HepG2 (cell line): ENCODE results near the gene GGA1. TPM values are rescaled to one million over a fixed set of nuclear protein-coding genes. Genes with fewer than 3 reads are reported as not detected.
A peak's percentile ranks its signal among the peaks of the same experiment; 100 is the strongest.

Experiments
- ATAC-seq: fragments of 200-7000 bp; cut with Tn5 transposase; 3 replicates; pipeline ENCODE4 v1.9.1; 2020; ENCODE audit warnings: mild to moderate bottlenecking, moderate library complexity
- BruUV-seq: library from RNA; stranded (reverse); fragments of 400-500 nt; replicated peaks from 2 replicates; lab custom pipeline; 2021; lab: Mats Ljungman, UMichigan
- CTCF ChIA-PET: fragments of 300-600 bp; formaldehyde crosslinking; extraction: SDS; loops from one replicate; lab custom pipeline; 2021; ENCODE audit warnings: low total read pairs, inconsistent platforms, low intra/inter-chr PET ratio; lab: Yijun Ruan, JAX
- POLR2A ChIA-PET: fragments of 350-600 bp; sonication (Branson Sonifier 250); formaldehyde crosslinking; loops from one replicate; lab custom pipeline; 2020; ENCODE audit warnings: antibody characterized with exemption, inconsistent platforms; lab: Yijun Ruan, JAX
- DNase-seq: peaks from one replicate; pipeline ENCODE4 v3.0.0-alpha.2; 2015; ENCODE audit warnings: low spot score
- FAIRE-seq: peaks from 3 replicates; lab custom pipeline; 2011; peaks lifted over from hg19 to GRCh38; lab: Jason Lieb, UNC
- H2AFZ ChIP-seq: one replicate; pipeline ENCODE4 v1.6.1; 2011; ENCODE audit warnings: low read length, inconsistent platforms
- H3K27ac ChIP-seq: fragments of 300-600 bp; 3 replicates; pipeline ENCODE4 v1.8.0; 2011; ENCODE audit warnings: mixed run types, mild to moderate bottlenecking, mixed read lengths, low read length, inconsistent platforms; ENCODE audit not compliant: insufficient read depth; ENCODE audit errors: extremely low read length
- H3K27me3 ChIP-seq, 2 experiments: fragments of 200-600 bp in 1 of 2; 2 replicates in 1 of 2; 3 replicates in 1 of 2; pipeline versions ENCODE4 v1.6.0 to v1.8.0; 2011; ENCODE audit warnings: low read length in 2 of 2, mild to moderate bottlenecking in 2 of 2, moderate library complexity in 2 of 2, inconsistent platforms in 1 of 2; ENCODE audit not compliant: insufficient read depth in 2 of 2, control insufficient read depth in 1 of 2
- H3K36me3 ChIP-seq, 2 experiments: fragments of 200-600 bp in 1 of 2; replicated peaks in 1 of 2; 2 replicates in 1 of 2; 3 replicates in 1 of 2; pipeline versions ENCODE4 v1.5.1 to v1.8.0; 2011; ENCODE audit warnings: low read length in 2 of 2, inconsistent platforms in 1 of 2; ENCODE audit not compliant: insufficient read depth in 2 of 2, control insufficient read depth in 1 of 2
- H3K4me1 ChIP-seq: 2 replicates; pipeline ENCODE4 v1.5.1; 2012; ENCODE audit warnings: low read length, inconsistent platforms; ENCODE audit not compliant: insufficient read depth
- H3K4me2 ChIP-seq: 2 replicates; pipeline ENCODE4 v1.6.0; 2011; ENCODE audit warnings: low read depth, low read length, inconsistent platforms
- H3K4me3 ChIP-seq, 3 experiments: fragments of 200-600 bp in 1 of 3; sonication (generic), shearing (Covaris generic) in 1 of 3; replicated peaks in 1 of 3; 2 replicates each; pipeline ENCODE4 v1.5.1; 2011 to 2016; ENCODE audit warnings: low read length in 3 of 3, inconsistent platforms in 2 of 3, low read depth in 2 of 3, mild to moderate bottlenecking in 2 of 3, control low read depth in 1 of 3, mixed read lengths in 1 of 3; ENCODE audit not compliant: insufficient read depth in 1 of 3
- H3K79me2 ChIP-seq: one replicate; pipeline ENCODE4 v1.6.1; 2011; ENCODE audit warnings: low read length, inconsistent platforms; ENCODE audit not compliant: insufficient read depth
- H3K9ac ChIP-seq: 2 replicates; pipeline ENCODE4 v1.6.0; 2011; ENCODE audit warnings: mild to moderate bottlenecking, low read depth, low read length, inconsistent platforms; ENCODE audit not compliant: insufficient read depth
- H3K9me3 ChIP-seq: 2 replicates; pipeline ENCODE4 v1.5.1; 2012; ENCODE audit warnings: mild to moderate bottlenecking, low read length
- H4K20me1 ChIP-seq: 2 replicates; pipeline ENCODE4 v1.6.0; 2011; ENCODE audit warnings: inconsistent platforms, mild to moderate bottlenecking, low read length, moderate library complexity; ENCODE audit not compliant: insufficient read depth
- AGO1 ChIP-seq: fragments of 200-400 bp; formaldehyde crosslinking; IDR thresholded peaks from 2 replicates; pipeline ENCODE4 v1.6.1; 2017; ENCODE audit warnings: mild to moderate bottlenecking, low read depth, low read length, moderate library complexity; ENCODE audit not compliant: poor library complexity, severe bottlenecking
- AGO2 ChIP-seq: fragments of 200-400 bp; formaldehyde crosslinking; optimal IDR thresholded peaks from 2 replicates; pipeline ENCODE3; 2017; ENCODE audit warnings: mild to moderate bottlenecking, low read depth, low read length, moderate library complexity
- BORCS8-MEF2B ChIP-seq: sonication (generic); formaldehyde crosslinking; IDR thresholded peaks from 2 replicates; pipeline ENCODE4 v1.8.0; 2022; ENCODE audit warnings: mild to moderate bottlenecking, missing genetic modification reagents
- HNRNPL ChIP-seq: fragments of 200-400 bp; formaldehyde crosslinking; IDR thresholded peaks from 2 replicates; pipeline ENCODE4 v1.6.1; 2017; ENCODE audit warnings: mild to moderate bottlenecking, low read depth, low read length
- POLR2A ChIP-seq, 2 experiments: IDR thresholded peaks; 2 replicates each; pipeline ENCODE4 v1.6.1; 2011; ENCODE audit warnings: low read depth in 2 of 2, low read length in 2 of 2, mild to moderate bottlenecking in 1 of 2, moderate library complexity in 1 of 2; ENCODE audit not compliant: insufficient read depth in 1 of 2
- RBM22 ChIP-seq: fragments of 200-400 bp; formaldehyde crosslinking; optimal IDR thresholded peaks from 2 replicates; pipeline ENCODE3; 2017; ENCODE audit warnings: mild to moderate bottlenecking, low read length, moderate library complexity
- SKIL ChIP-seq: sonication (generic); formaldehyde crosslinking; IDR thresholded peaks from 2 replicates; pipeline ENCODE4 v1.8.0; 2022; ENCODE audit warnings: missing genetic modification reagents, mild to moderate bottlenecking, moderate library complexity, borderline replicate concordance
- ZNF12 ChIP-seq: sonication (generic); formaldehyde crosslinking; IDR thresholded peaks from 2 replicates; pipeline ENCODE4 v1.5.0; 2020; ENCODE audit warnings: missing genetic modification reagents
- WGBS: methylation state at CpG from one replicate; pipeline ENCODE4 v1.1.6; 2017; ENCODE audit warnings: low lambda C conversion rate; 5-methylcytosine and 5-hydroxymethylcytosine counted together
- in situ Hi-C: cut with HindIII; loops from 2 replicates; pipeline ENCODE4 v1.10.0; 2017; ENCODE audit warnings: low pct_unique_long_range_greater_than_20kb; ENCODE audit not compliant: extremely low pct_ligation_motif_present
- intact Hi-C: fragments of 100-400 bp; cut with micrococcal nuclease; formaldehyde crosslinking; loops from one replicate; pipeline ENCODE4 v1.10.0; 2022; ENCODE audit not compliant: unreplicated experiment
- polyA plus RNA-seq, 8 experiments: library from polyadenylated mRNA; depleted of rRNA in 3 of 8; stranded (reverse) in 7 of 8; unstranded in 1 of 8; fragments of >200 nt; fragmentation: Illumina TruSeq in 4 of 8; extraction: Trizol in 4 of 8; gene quantifications; 2 replicates each; pipeline versions ENCODE4 v1.2.1 to v1.2.3, GENCODE V29; 2011 to 2016; ENCODE audit warnings: low read depth in 4 of 8, missing spikeins in 1 of 8, mixed read lengths in 1 of 8; ENCODE audit not compliant: insufficient read depth in 1 of 8
- total RNA-seq, 5 experiments: library from RNA; depleted of rRNA; stranded (reverse); fragments of >200 nt; fragmentation: Illumina TruSeq; extraction: Trizol; gene quantifications; 2 replicates each; pipeline ENCODE4 v1.2.3, GENCODE V29; 2016; ENCODE audit warnings: low read depth in 1 of 5

GGA1 gene
- total and polyA plus RNA-seq, 2 of the 13 experiments (the other 11 are each of a cell fraction or from before 2014, with no cell fraction given) = 29.1 to 87.2 TPM

- no peaks in the 10 kb centered on the region for H3K27me3 ChIP-seq
- H2AFZ ChIP-seq = no peak overlapping the region
- in situ Hi-C loops = loop anchor here (5.0 kb wide), 1 partner anchor 34 kb away; no protein-coding TSS in a partner anchor
- no peak overlapping the region for H3K9ac ChIP-seq
- CTCF ChIA-PET = interaction anchor here (1.8 kb wide), 1 partner anchor 33 kb away, joined by 4 read pairs; no protein-coding TSS in a partner anchor
- H3K4me1 ChIP-seq = peaks cover 68% of the 10 kb centered on the region
- H3K27ac ChIP-seq = no peak overlapping the region
- peaks cover 9 to 17% of the 10 kb centered on the region in 2 experiments for H3K36me3 ChIP-seq
- BruUV-seq = no TSS peak
- H3K4me2 ChIP-seq = no peak overlapping the region
- no peak for DNase-seq
- no peak for FAIRE-seq
- no peaks in the 10 kb centered on the region for H3K9me3 ChIP-seq
- peaks cover 19% of the 10 kb centered on the region; the same call in 1 of the 2 replicates for H4K20me1 ChIP-seq
- TF ChIP-seq ZNF12 (CRISPR knock-in tag) (no peak), AGO2 (peak; percentile 56), RBM22 (peak; percentile 53), HNRNPL (peak; percentile 53; the same call in 1 of the 2 replicates), AGO1 (peak; percentile 78), SKIL (no peak), BORCS8-MEF2B (no peak), POLR2A (IDR thresholded peaks at IDR 0.05; ENCODE audit: insufficient read depth in 1 of 2, low read depth in 2 of 2, low read length in 2 of 2) (peak in 1 of 2 experiments; percentile 45; a peak in 1 of 4 replicates)
- TF ChIP-seq, all 625 proteins: peak for 5
- ATAC-seq = peak; percentile 2; the same call in 1 of the 3 replicates
- intact Hi-C loops = no loop called here
- peaks cover 5% of the 10 kb centered on the region for H3K79me2 ChIP-seq
- H3K4me3 ChIP-seq = no peak overlapping the region
- WGBS = 94% methylated on average over 15 of the region's 16 CpGs
- POLR2A ChIA-PET = interaction anchor here (0.8 to 17.5 kb wide), 9 partner anchors 9 to 59 kb away, joined by 3 to 976 read pairs (median 10); partner anchors contain the start of genes GGA1 and LGALS2
Measured at GRCh38 chr22:37571258-37571991, 37.2 kb upstream of the GGA1 start.
